Measurements from ENCODE around the gene STRIP1. TPM values are rescaled to one million over a fixed set of nuclear protein-coding genes. Genes with fewer than 3 reads are reported as not detected.

The STRIP1 gene
- total RNA-seq, 1 experiment from 2014 or later, result 40.6 TPM

GRCh38 chr1:110012100-110012780, 22.2 kb upstream of the STRIP1 start:
- TF ChIP-seq CTCF (IDR thresholded peaks at IDR 0.05; ENCODE audit: unreplicated experiment), result no peak
- ChIA-PET POLR2A (interaction anchor here (1.2 to 4.7 kb wide), 4 partner anchors 15 to 27 kb away, joined by 3 to 48 read pairs (median 5); partner anchors contain the start of genes AHCYL1 and STRIP1), CTCF (interaction anchor here (0.6 to 12.2 kb wide), 16 partner anchors 8 to 495 kb away, joined by 3 to 104 read pairs (median 6); partner anchors contain the start of gene AHCYL1)
- Mint-ChIP-seq H3K27ac (ENCODE audit: low read depth, unreplicated experiment) (no peak overlapping the region), H3K36me3 (ENCODE audit: insufficient read depth, unreplicated experiment) (peaks cover 79% of the 10 kb centered on the region), H3K27me3 (ENCODE audit: insufficient read depth, unreplicated experiment) (no peaks in the 10 kb centered on the region), H3K9me3 (ENCODE audit: unreplicated experiment) (no peaks in the 10 kb centered on the region), H3K4me1 (ENCODE audit: insufficient read depth, unreplicated experiment) (peaks cover 6% of the 10 kb centered on the region), H3K4me3 (ENCODE audit: unreplicated experiment) (no peak overlapping the region)
- no peak for DNase-seq (ENCODE audit: unreplicated experiment)
- intact Hi-C loops (cut with micrococcal nuclease), result no loop called here
- BruUV-seq (replicated peaks), result no TSS peak

- Mint-ChIP-seq H3K4me3 (ENCODE audit: unreplicated experiment) (no peak overlapping the region), H3K4me1 (ENCODE audit: insufficient read depth, unreplicated experiment) (no peaks in the 10 kb centered on the region), H3K9me3 (ENCODE audit: unreplicated experiment) (no peaks in the 10 kb centered on the region), H3K27me3 (ENCODE audit: insufficient read depth, unreplicated experiment) (no peaks in the 10 kb centered on the region), H3K27ac (ENCODE audit: low read depth, unreplicated experiment) (no peak overlapping the region), H3K36me3 (ENCODE audit: insufficient read depth, unreplicated experiment) (peaks cover 86% of the 10 kb centered on the region)
- no peak for TF ChIP-seq CTCF (IDR thresholded peaks at IDR 0.05; ENCODE audit: unreplicated experiment)
- intact Hi-C loops (cut with micrococcal nuclease), result no loop called here
- BruUV-seq (replicated peaks), result no TSS peak
- no peak for DNase-seq (ENCODE audit: unreplicated experiment)
- POLR2A ChIA-PET, result interaction anchor here (0.6 to 1.8 kb wide), 2 partner anchors 22 to 371 kb away, joined by 3 to 4 read pairs; no protein-coding TSS in a partner anchor
- CTCF ChIA-PET, result interaction anchor here (0.6 to 12.2 kb wide), 10 partner anchors 11 to 811 kb away, joined by 3 to 87 read pairs (median 3); partner anchors contain the start of gene AHCYL1
Observed at GRCh38 chr1:110017792-110018191, 16.6 kb upstream of the STRIP1 start.

DNA sequence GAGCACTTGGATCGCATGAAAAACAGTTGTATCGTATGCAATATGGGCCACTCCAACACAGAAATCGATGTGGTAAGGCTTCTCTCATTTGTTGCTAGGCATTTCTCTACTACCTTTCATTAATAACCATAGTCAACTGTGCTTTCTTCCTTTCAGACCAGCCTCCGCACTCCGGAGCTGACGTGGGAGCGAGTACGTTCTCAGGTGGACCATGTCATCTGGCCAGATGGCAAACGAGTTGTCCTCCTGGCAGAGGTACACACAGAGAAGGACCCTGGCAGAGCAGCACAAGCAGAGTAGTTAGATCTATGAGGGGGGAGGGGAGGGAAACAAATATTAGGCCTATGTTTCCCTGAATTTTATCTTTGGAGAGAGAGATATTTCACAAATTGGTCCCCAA, 16.0 kb upstream of the STRIP1 start:
- no peak for DNase-seq (ENCODE audit: unreplicated experiment)
- ChIA-PET POLR2A (interaction anchor here (1.8 kb wide), 1 partner anchor 23 kb away, joined by 4 read pairs; no protein-coding TSS in a partner anchor), CTCF (interaction anchor here (1.1 to 12.2 kb wide), 3 partner anchors 11 to 421 kb away, joined by 3 to 87 read pairs (median 7); no protein-coding TSS in a partner anchor)
- no TSS peak for BruUV-seq (replicated peaks)
- H3K4me1 Mint-ChIP-seq (ENCODE audit: insufficient read depth, unreplicated experiment), result no peaks in the 10 kb centered on the region
- no peak for TF ChIP-seq CTCF (IDR thresholded peaks at IDR 0.05; ENCODE audit: unreplicated experiment)
- no peak overlapping the region for H3K4me3 Mint-ChIP-seq (ENCODE audit: unreplicated experiment)
- H3K9me3 Mint-ChIP-seq (ENCODE audit: unreplicated experiment), result no peaks in the 10 kb centered on the region
- H3K27me3 Mint-ChIP-seq (ENCODE audit: insufficient read depth, unreplicated experiment), result no peaks in the 10 kb centered on the region
- intact Hi-C loops (cut with micrococcal nuclease), result no loop called here
- peaks cover 88% of the 10 kb centered on the region for H3K36me3 Mint-ChIP-seq (ENCODE audit: insufficient read depth, unreplicated experiment)
- no peak overlapping the region for H3K27ac Mint-ChIP-seq (ENCODE audit: low read depth, unreplicated experiment)

DNA sequence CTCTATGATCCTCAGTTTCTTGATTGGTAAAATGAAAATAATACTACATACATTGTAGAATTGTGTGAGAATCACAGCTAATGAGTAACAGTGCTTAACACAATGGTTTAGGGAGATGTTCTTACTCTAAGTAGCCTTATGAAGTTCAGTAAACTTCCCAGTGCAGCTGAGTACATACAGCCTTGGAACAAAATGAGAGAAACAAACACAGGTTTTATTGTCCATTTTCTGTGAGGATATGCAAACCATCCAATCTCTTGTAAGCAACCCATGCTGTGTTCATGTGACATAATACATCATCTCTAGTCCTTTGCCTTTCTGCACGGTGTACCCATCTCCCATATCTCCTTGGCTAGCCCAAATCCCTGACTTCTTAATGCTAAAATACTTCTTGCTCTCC, 14.7 kb upstream of the STRIP1 start:
- peaks cover 88% of the 10 kb centered on the region for H3K36me3 Mint-ChIP-seq (ENCODE audit: insufficient read depth, unreplicated experiment)
- POLR2A ChIA-PET, result interaction anchor here (0.8 to 1.4 kb wide), 2 partner anchors 10 to 12 kb away, joined by 3 to 5 read pairs; no protein-coding TSS in a partner anchor
- H3K27me3 Mint-ChIP-seq (ENCODE audit: insufficient read depth, unreplicated experiment), result no peaks in the 10 kb centered on the region
- H3K9me3 Mint-ChIP-seq (ENCODE audit: unreplicated experiment), result no peaks in the 10 kb centered on the region
- no peak overlapping the region for H3K4me3 Mint-ChIP-seq (ENCODE audit: unreplicated experiment)
- H3K4me1 Mint-ChIP-seq (ENCODE audit: insufficient read depth, unreplicated experiment), result no peaks in the 10 kb centered on the region
- intact Hi-C loops (cut with micrococcal nuclease), result no loop called here
- no peak for DNase-seq (ENCODE audit: unreplicated experiment)
- CTCF ChIA-PET, result interaction anchor here (0.6 to 12.2 kb wide), 8 partner anchors 8 to 447 kb away, joined by 3 to 87 read pairs (median 5); partner anchors contain the start of gene AHCYL1
- no TSS peak for BruUV-seq (replicated peaks)
- H3K27ac Mint-ChIP-seq (ENCODE audit: low read depth, unreplicated experiment), result no peak overlapping the region
- no peak for TF ChIP-seq CTCF (IDR thresholded peaks at IDR 0.05; ENCODE audit: unreplicated experiment)

Measured in MCF 10A (cell line).